HG03565 (cell line): ENCODE data around the gene DDX5.

Source experiments
- ATAC-seq: cut with Tn5 transposase; IDR thresholded peaks from one replicate; pipeline ENCODE4 v1.9.1; 2021; ENCODE audit warnings: mild to moderate bottlenecking, moderate library complexity; ENCODE audit not compliant: unreplicated experiment

The DDX5 gene

GRCh38 chr17:64449545-64449944, 56.5 kb downstream of the DDX5 start:
- ATAC-seq, result no peak

GRCh38 chr17:64448665-64449512, 57.2 kb downstream of the DDX5 start, which contains the start of gene MILR1:
Gene MILR1, plus strand, starts transcription at chr17:64449115. Its CDS starts 54 bp downstream, at chr17:64449169.
- ATAC-seq, result no peak
